Esophagus squamous epithelium (tissue), 5 donors: ENCODE data around the gene SLC35A2. TPM values are rescaled to one million over a fixed set of nuclear protein-coding genes. Genes with fewer than 3 reads are reported as not detected.

ENCODE experiments used
- DNase-seq: peaks from one replicate; lab custom pipeline; 2025; lab: John Stamatoyannopoulos, UW
- H3K27ac ChIP-seq, 4 donors: fragments of 200-600 bp; sonication (generic); one replicate each; pipeline ENCODE4 v1.5.1; 2016 to 2019; ENCODE audit warnings: mild to moderate bottlenecking in 1 of 4
- H3K27me3 ChIP-seq, 4 donors: fragments of 200-600 bp; sonication (generic); 1 replicate in 3 of 4; 2 replicates in 1 of 4; pipeline versions ENCODE4 v1.5.1 to v1.6.0; 2017 to 2021; ENCODE audit warnings: antibody characterized with exemption in 1 of 4
- H3K36me3 ChIP-seq, 3 donors: fragments of 200-600 bp; sonication (generic); one replicate each; pipeline ENCODE4 v1.5.1; 2016 to 2019
- H3K4me1 ChIP-seq, 3 donors: fragments of 200-600 bp; sonication (generic); one replicate each; pipeline ENCODE4 v1.5.1; 2017 to 2019
- H3K4me3 ChIP-seq, 4 donors: fragments of 200-600 bp; sonication (generic); 1 replicate in 3 of 4; 2 replicates in 1 of 4; pipeline ENCODE4 v1.5.1; 2016 to 2019; ENCODE audit warnings: mild to moderate bottlenecking in 2 of 4, moderate library complexity in 1 of 4
- H3K9me3 ChIP-seq, 3 donors: fragments of 200-600 bp; sonication (generic); one replicate each; pipeline ENCODE4 v1.5.1; 2016 to 2019
- POLR2A ChIP-seq, 4 donors: fragments of 450-650 bp; IDR thresholded peaks; one replicate each; pipeline ENCODE4 v1.6.1; 2017; ENCODE audit warnings: antibody characterized with exemption in 4 of 4, mild to moderate bottlenecking in 4 of 4, moderate library complexity in 3 of 4
- WGBS, 2 donors: methylation state at CpG; one replicate each; pipeline ENCODE4 v1.1.5; 2018; 5-methylcytosine and 5-hydroxymethylcytosine counted together
- intact Hi-C: fragments of 100-400 bp; cut with DNase I; formaldehyde crosslinking; loops from one replicate; pipeline ENCODE4 v1.15.0; 2022
- total RNA-seq, 4 donors: library from RNA; depleted of rRNA; stranded (reverse); fragments of >200 nt; gene quantifications; one replicate each; pipeline ENCODE4 v1.1.0, GENCODE V29; 2016
- TF ChIP-seq, protein P1 (sequence below), 6 experiments: fragments of 450-650 bp in 4 of 6; fragments of 200-600 bp in 2 of 6; sonication (generic) in 2 of 6; IDR thresholded peaks; one replicate each; pipeline ENCODE4 v1.5.1; 2016 to 2019; ENCODE audit warnings: antibody characterized with exemption in 6 of 6, mild to moderate bottlenecking in 4 of 6, moderate library complexity in 4 of 6
- donor health status: DM: yes; HTN: yes; CAD: no.

SLC35A2 gene
- total RNA-seq, 4 donors from 2014 or later: 13.7 to 28.9 (median 21.0) TPM

DNA sequence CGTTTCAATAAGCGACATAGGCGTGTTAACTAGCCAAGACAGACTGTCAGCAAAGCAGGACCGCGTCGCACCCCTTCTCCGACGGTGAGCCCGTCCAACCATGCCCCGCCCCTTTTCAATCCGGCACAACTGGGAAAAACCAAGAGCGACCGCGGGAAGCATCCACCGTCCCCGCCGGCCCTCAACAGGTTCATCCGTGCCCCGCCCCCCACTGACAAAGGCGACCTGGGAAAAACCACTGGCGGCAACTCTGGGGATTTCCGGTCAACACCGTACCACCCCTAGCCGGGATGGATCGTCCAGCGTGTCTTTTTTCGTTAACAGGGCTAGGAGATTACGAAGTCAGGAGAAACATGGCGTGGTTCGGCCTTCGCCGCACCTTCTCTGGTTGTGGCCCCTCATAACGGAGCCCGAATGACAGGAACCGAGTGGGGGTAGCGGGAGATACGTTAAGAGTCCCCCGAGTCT, 14.3 kb downstream of the SLC35A2 start:
- Histone ChIP-seq H3K36me3 (peaks cover 0 to 47% (median 0%) of the 10 kb centered on the region in 3 donors), H3K4me3 (peak overlapping the region; percentile 65 to 77 (median 70)), H3K27ac (peak overlapping the region; percentile 90 to 97 (median 96)), H3K27me3 (no peaks in the 10 kb centered on the region), H3K4me1 (peaks cover under 1 to 35% (median 16%) of the 10 kb centered on the region in 3 donors), H3K9me3 (no peaks in the 10 kb centered on the region)
- TF ChIP-seq POLR2A (IDR thresholded peaks at IDR 0.05): no peak
- TF ChIP-seq, protein P1, sequence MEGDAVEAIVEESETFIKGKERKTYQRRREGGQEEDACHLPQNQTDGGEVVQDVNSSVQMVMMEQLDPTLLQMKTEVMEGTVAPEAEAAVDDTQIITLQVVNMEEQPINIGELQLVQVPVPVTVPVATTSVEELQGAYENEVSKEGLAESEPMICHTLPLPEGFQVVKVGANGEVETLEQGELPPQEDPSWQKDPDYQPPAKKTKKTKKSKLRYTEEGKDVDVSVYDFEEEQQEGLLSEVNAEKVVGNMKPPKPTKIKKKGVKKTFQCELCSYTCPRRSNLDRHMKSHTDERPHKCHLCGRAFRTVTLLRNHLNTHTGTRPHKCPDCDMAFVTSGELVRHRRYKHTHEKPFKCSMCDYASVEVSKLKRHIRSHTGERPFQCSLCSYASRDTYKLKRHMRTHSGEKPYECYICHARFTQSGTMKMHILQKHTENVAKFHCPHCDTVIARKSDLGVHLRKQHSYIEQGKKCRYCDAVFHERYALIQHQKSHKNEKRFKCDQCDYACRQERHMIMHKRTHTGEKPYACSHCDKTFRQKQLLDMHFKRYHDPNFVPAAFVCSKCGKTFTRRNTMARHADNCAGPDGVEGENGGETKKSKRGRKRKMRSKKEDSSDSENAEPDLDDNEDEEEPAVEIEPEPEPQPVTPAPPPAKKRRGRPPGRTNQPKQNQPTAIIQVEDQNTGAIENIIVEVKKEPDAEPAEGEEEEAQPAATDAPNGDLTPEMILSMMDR (IDR thresholded peaks at IDR 0.05): no peak
- intact Hi-C loops: no loop called here
- DNase-seq: no peak
- 32% methylated on average over 7 of the region's 38 CpGs; no CpG with 5 or more reads in 1 of the 2 donors for WGBS, 2 donors

DNA sequence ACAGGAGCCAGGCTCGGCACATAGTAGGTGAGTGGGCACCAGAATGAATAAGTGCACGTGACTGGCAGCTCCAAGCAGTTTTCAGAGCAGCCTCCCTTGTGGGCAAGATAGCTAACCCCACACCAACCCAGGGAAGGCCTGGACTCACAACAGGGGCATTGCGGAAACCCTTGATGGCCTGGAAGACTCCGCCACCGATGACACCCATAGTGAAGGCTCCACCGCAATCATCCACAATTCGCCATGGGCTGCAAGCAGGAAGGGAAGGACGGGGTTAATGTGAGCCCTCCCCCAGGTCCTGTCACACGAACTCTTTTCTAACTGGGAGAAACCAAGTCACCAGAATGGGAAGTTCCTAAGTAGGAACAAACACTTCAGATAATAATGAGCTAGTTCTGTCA, 14.8 kb downstream of the SLC35A2 start:
- intact Hi-C loops: no loop called here
- Histone ChIP-seq H3K4me3 (peak overlapping the region; percentile 65 to 77 (median 70)), H3K27me3 (no peaks in the 10 kb centered on the region), H3K4me1 (peaks cover 4 to 40% (median 16%) of the 10 kb centered on the region in 3 donors), H3K9me3 (no peaks in the 10 kb centered on the region), H3K27ac (peak overlapping the region; percentile 90 to 97 (median 96)), H3K36me3 (peaks cover 0 to 41% (median 0%) of the 10 kb centered on the region in 3 donors)
- no peak for TF ChIP-seq POLR2A (IDR thresholded peaks at IDR 0.05)
- TF ChIP-seq, protein P1 (IDR thresholded peaks at IDR 0.05): no peak
- DNase-seq: no peak
- WGBS, 2 donors: 53% methylated on average over 8 of the region's 9 CpGs; no CpG with 5 or more reads in 1 of the 2 donors

GRCh38 chrX:48894891-48895290, 16.6 kb downstream of the SLC35A2 start:
- DNase-seq: no peak
- Histone ChIP-seq H3K27me3 (no peaks in the 10 kb centered on the region), H3K36me3 (peaks cover 0 to 29% (median 0%) of the 10 kb centered on the region in 3 donors), H3K27ac (no peak overlapping the region), H3K4me1 (peaks cover 4 to 49% (median 16%) of the 10 kb centered on the region in 3 donors), H3K4me3 (no peak overlapping the region), H3K9me3 (no peaks in the 10 kb centered on the region)
- TF ChIP-seq, protein P1 (IDR thresholded peaks at IDR 0.05): no peak
- TF ChIP-seq POLR2A (IDR thresholded peaks at IDR 0.05): no peak
- 82% methylated on average over 3 of the region's 6 CpGs; no CpG with 5 or more reads in 1 of the 2 donors for WGBS, 2 donors
- intact Hi-C loops: no loop called here

DNA sequence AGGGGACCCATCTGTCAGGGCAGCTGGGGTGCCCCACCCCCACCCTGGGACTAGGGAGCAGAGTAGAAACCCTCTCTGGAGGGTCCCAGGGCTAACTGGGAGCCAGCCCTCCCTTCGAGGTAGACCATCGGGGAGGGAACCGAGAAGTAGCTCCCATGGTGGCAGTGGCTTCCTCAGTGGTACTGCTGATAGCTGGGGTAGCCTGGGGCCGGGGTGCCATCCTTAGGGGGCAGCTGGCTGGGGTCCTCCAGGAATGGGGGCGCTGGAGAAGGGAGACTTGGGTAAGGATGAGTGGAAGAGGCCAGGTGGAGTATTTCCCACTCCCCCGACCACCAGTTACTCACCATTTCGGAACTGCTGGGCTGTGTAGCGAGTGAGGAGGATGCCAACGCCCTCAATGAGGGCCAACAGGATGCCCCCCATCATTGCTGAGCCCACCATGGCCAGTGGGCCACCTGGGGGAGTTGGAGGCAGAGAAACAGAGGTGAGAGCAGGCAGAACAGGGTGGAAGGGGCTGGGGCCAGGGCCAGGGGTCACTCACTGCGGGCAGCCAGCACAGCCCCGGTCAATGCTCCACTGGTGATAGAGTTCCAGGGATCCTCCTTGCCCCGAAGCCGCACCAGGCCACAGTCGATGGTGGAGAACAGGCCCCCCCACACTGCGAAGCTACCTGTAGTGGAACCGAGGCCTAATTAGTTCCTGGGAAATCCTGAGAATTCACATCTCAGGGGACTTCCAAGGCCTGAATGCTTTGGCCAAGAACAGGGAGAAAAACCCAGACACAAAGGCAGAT, 17.7 kb downstream of the SLC35A2 start:
- Histone ChIP-seq H3K27me3 (no peaks in the 10 kb centered on the region), H3K27ac (no peak overlapping the region), H3K36me3 (peaks cover 0 to 29% (median 0%) of the 10 kb centered on the region in 3 donors), H3K4me3 (no peak overlapping the region), H3K4me1 (peaks cover 4 to 38% (median 7%) of the 10 kb centered on the region in 3 donors), H3K9me3 (no peaks in the 10 kb centered on the region)
- WGBS, 2 donors: 82 to 100% methylated on average over 2 to 8 of the region's 16 CpGs
- TF ChIP-seq, protein P1 (IDR thresholded peaks at IDR 0.05): no peak
- no peak for TF ChIP-seq POLR2A (IDR thresholded peaks at IDR 0.05)
- DNase-seq: no peak
- intact Hi-C loops: no loop called here

GRCh38 chrX:48892896-48893295, 18.6 kb downstream of the SLC35A2 start:
- intact Hi-C loops: no loop called here
- Histone ChIP-seq H3K27ac (no peak overlapping the region), H3K9me3 (no peaks in the 10 kb centered on the region), H3K4me3 (no peak overlapping the region), H3K36me3 (peaks cover 0 to 29% (median 0%) of the 10 kb centered on the region in 3 donors), H3K4me1 (peaks cover 4 to 32% (median 7%) of the 10 kb centered on the region in 3 donors), H3K27me3 (no peaks in the 10 kb centered on the region)
- TF ChIP-seq, protein P1 (IDR thresholded peaks at IDR 0.05): no peak
- TF ChIP-seq POLR2A (IDR thresholded peaks at IDR 0.05): no peak
- 70% methylated on average over 2 of the region's 4 CpGs; no CpG with 5 or more reads in 1 of the 2 donors for WGBS, 2 donors
- DNase-seq: no peak
